OCI-LY1 (cell line): ENCODE measurements around the gene SPATA25.

ENCODE experiments used
- H2AFZ ChIP-seq: fragments of 200-600 bp; sonication (generic), shearing (Covaris generic); 2 replicates; pipeline ENCODE4 v1.6.0; 2014; ENCODE audit warnings: antibody characterized with exemption, mild to moderate bottlenecking, low read length
- H3F3A ChIP-seq: fragments of 200-600 bp; sonication (generic), shearing (Covaris generic); 2 replicates; pipeline ENCODE4 v1.6.0; 2014; ENCODE audit warnings: mild to moderate bottlenecking, antibody characterized with exemption, low read length, moderate library complexity; ENCODE audit not compliant: insufficient read depth
- H3K27ac ChIP-seq: fragments of 200-600 bp; sonication (generic); 2 replicates; pipeline ENCODE4 v1.5.1; 2014; ENCODE audit warnings: low read length, mixed run types, mild to moderate bottlenecking, low read depth; ENCODE audit not compliant: poor library complexity, severe bottlenecking
- H3K27me3 ChIP-seq: fragments of 200-600 bp; sonication (generic); 2 replicates; pipeline ENCODE4 v1.6.0; 2014; ENCODE audit warnings: antibody characterized with exemption, mild to moderate bottlenecking, low read length, moderate library complexity; ENCODE audit not compliant: insufficient read depth
- H3K36me3 ChIP-seq: fragments of 200-600 bp; sonication (generic); 2 replicates; pipeline ENCODE4 v1.6.1; 2014; ENCODE audit warnings: mild to moderate bottlenecking, antibody characterized with exemption, low read length, moderate library complexity, mixed read lengths; ENCODE audit not compliant: insufficient read depth
- H3K4me1 ChIP-seq: fragments of 200-600 bp; sonication (generic); 2 replicates; pipeline ENCODE4 v1.5.1; 2014; ENCODE audit warnings: mild to moderate bottlenecking, low read length, moderate library complexity; ENCODE audit not compliant: insufficient read depth, severe bottlenecking
- H3K4me2 ChIP-seq: fragments of 200-600 bp; sonication (generic), shearing (Covaris generic); 2 replicates; pipeline ENCODE4 v1.6.1; 2014; ENCODE audit warnings: low read length
- H3K4me3 ChIP-seq: fragments of 200-600 bp; sonication (generic); 2 replicates; pipeline ENCODE4 v1.5.1; 2014; ENCODE audit warnings: low read length, low read depth, mild to moderate bottlenecking, mixed read lengths; ENCODE audit not compliant: poor library complexity, severe bottlenecking
- H3K79me2 ChIP-seq: fragments of 200-600 bp; shearing (Covaris generic); 2 replicates; pipeline ENCODE4 v1.6.1; 2016; ENCODE audit warnings: mixed run types, low read length, mixed read lengths; ENCODE audit not compliant: insufficient read depth
- H3K9ac ChIP-seq: fragments of 200-600 bp; sonication (generic), shearing (Covaris generic); 2 replicates; pipeline ENCODE4 v1.6.1; 2014; ENCODE audit warnings: mild to moderate bottlenecking, low read length, mixed read lengths
- H3K9me2 ChIP-seq: fragments of 200-600 bp; sonication (generic), shearing (Covaris generic); 2 replicates; pipeline ENCODE4 v1.6.1; 2014; ENCODE audit warnings: low read depth, mild to moderate bottlenecking, low read length, mixed read lengths
- H3K9me3 ChIP-seq: fragments of 200-600 bp; shearing (Covaris generic); 2 replicates; pipeline ENCODE4 v1.6.1; 2014; ENCODE audit warnings: low read length, mixed read lengths
- H4K20me1 ChIP-seq: fragments of 200-600 bp; sonication (generic), shearing (Covaris generic); 2 replicates; pipeline ENCODE4 v1.6.0; 2016; ENCODE audit warnings: mild to moderate bottlenecking, low read length; ENCODE audit not compliant: insufficient read depth
- CTCF ChIP-seq: fragments of 200-600 bp; sonication (generic), shearing (Covaris generic); IDR thresholded peaks from 2 replicates; pipeline ENCODE4 v1.5.1; 2017; ENCODE audit warnings: mild to moderate bottlenecking, antibody characterized with exemption, low read length, moderate library complexity, mixed read lengths
- EZH2 ChIP-seq: fragments of 200-600 bp; sonication (generic), shearing (Covaris generic); IDR thresholded peaks from 2 replicates; pipeline ENCODE4 v1.8.0; 2017; ENCODE audit warnings: borderline replicate concordance, mixed run types, mild to moderate bottlenecking, antibody characterized with exemption, low read length, moderate library complexity, mixed read lengths

SPATA25 gene

GRCh38 chr20:45897692-45898091 lies 10.3 kb upstream of the SPATA25 start:
- Histone ChIP-seq H3K9me3 (no peaks in the 10 kb centered on the region), H3K4me2 (no peak overlapping the region), H3K4me1 (peaks cover 4% of the 10 kb centered on the region), H4K20me1 (no peaks in the 10 kb centered on the region), H3K36me3 (peaks cover 23% of the 10 kb centered on the region; the same call in 1 of the 2 replicates), H3K79me2 (no peaks in the 10 kb centered on the region), H3K9me2 (no peaks in the 10 kb centered on the region), H3K4me3 (no peak overlapping the region), H3F3A (no peaks in the 10 kb centered on the region), H3K9ac (no peak overlapping the region), H2AFZ (no peak overlapping the region), H3K27me3 (no peaks in the 10 kb centered on the region), H3K27ac (no peak overlapping the region)
- TF ChIP-seq EZH2 (no peak), CTCF (no peak)

GRCh38 chr20:45897289-45897688 lies 9.9 kb upstream of the SPATA25 start:
- Histone ChIP-seq H3K27ac (no peak overlapping the region), H3K79me2 (no peaks in the 10 kb centered on the region), H2AFZ (no peak overlapping the region), H3K4me2 (no peak overlapping the region), H3K9ac (no peak overlapping the region), H3K27me3 (no peaks in the 10 kb centered on the region), H3K4me1 (peaks cover 8% of the 10 kb centered on the region), H3K4me3 (no peak overlapping the region), H4K20me1 (no peaks in the 10 kb centered on the region), H3K36me3 (peaks cover 23% of the 10 kb centered on the region; the same call in 1 of the 2 replicates), H3K9me3 (no peaks in the 10 kb centered on the region), H3F3A (no peaks in the 10 kb centered on the region), H3K9me2 (no peaks in the 10 kb centered on the region)
- TF ChIP-seq CTCF = no peak

- H3K79me2 ChIP-seq = no peaks in the 10 kb centered on the region
- H3K9me3 ChIP-seq = no peaks in the 10 kb centered on the region
- H3K9ac ChIP-seq = no peak overlapping the region
- peaks cover 14% of the 10 kb centered on the region for H3K4me1 ChIP-seq
- H3K4me2 ChIP-seq = no peak overlapping the region
- no peak overlapping the region for H2AFZ ChIP-seq
- TF ChIP-seq EZH2 (no peak), CTCF (no peak)
- H3K27me3 ChIP-seq = no peaks in the 10 kb centered on the region
- H3K27ac ChIP-seq = no peak overlapping the region
- H3K36me3 ChIP-seq = peaks cover 23% of the 10 kb centered on the region; the same call in 1 of the 2 replicates
- no peak overlapping the region for H3K4me3 ChIP-seq
- no peaks in the 10 kb centered on the region for H3K9me2 ChIP-seq
- no peaks in the 10 kb centered on the region for H3F3A ChIP-seq
- no peaks in the 10 kb centered on the region for H4K20me1 ChIP-seq
These were observed 9.3 kb upstream of the SPATA25 start for GRCh38 chr20:45896641-45897161.
